Measurements from ENCODE around the gene GNAQ.

The GNAQ gene

GRCh38 chr9:77811832-77812231, 219.8 kb downstream of the GNAQ start:
- H3K4me3 ChIP-seq (ENCODE audit: low read depth, low read length) = no peak overlapping the region
- no peak for TF ChIP-seq CTCF (IDR thresholded peaks at IDR 0.05; ENCODE audit: borderline replicate concordance, insufficient read depth, low read depth, low read length)

GRCh38 chr9:77810637-77811119, 220.9 kb downstream of the GNAQ start:
- H3K4me3 ChIP-seq (ENCODE audit: low read depth, low read length) = no peak overlapping the region
- TF ChIP-seq CTCF (IDR thresholded peaks at IDR 0.05; ENCODE audit: borderline replicate concordance, insufficient read depth, low read depth, low read length) = no peak

- H3K4me3 ChIP-seq (ENCODE audit: low read depth, low read length) = no peak overlapping the region
- no peak for TF ChIP-seq CTCF (IDR thresholded peaks at IDR 0.05; ENCODE audit: borderline replicate concordance, insufficient read depth, low read depth, low read length)
Measured at GRCh38 chr9:77810047-77810446, 221.6 kb downstream of the GNAQ start.

GRCh38 chr9:77809552-77809951, 222.1 kb downstream of the GNAQ start:
- no peak for TF ChIP-seq CTCF (IDR thresholded peaks at IDR 0.05; ENCODE audit: borderline replicate concordance, insufficient read depth, low read depth, low read length)
- no peak overlapping the region for H3K4me3 ChIP-seq (ENCODE audit: low read depth, low read length)

GRCh38 chr9:77808751-77809081, 222.9 kb downstream of the GNAQ start:
- TF ChIP-seq CTCF (IDR thresholded peaks at IDR 0.05; ENCODE audit: borderline replicate concordance, insufficient read depth, low read depth, low read length) = no peak

GRCh38 chr9:77807846-77808750, 223.5 kb downstream of the GNAQ start:
- no peak overlapping the region for H3K4me3 ChIP-seq (ENCODE audit: low read depth, low read length)
- TF ChIP-seq CTCF (IDR thresholded peaks at IDR 0.05; ENCODE audit: borderline replicate concordance, insufficient read depth, low read depth, low read length) = no peak

More at GRCh38 chr9:77808751-77809081, 222.9 kb downstream of the GNAQ start:
- H3K4me3 ChIP-seq (ENCODE audit: low read depth, low read length) = no peak overlapping the region

GRCh38 chr9:77807281-77807683, 224.3 kb downstream of the GNAQ start:
- no peak overlapping the region for H3K4me3 ChIP-seq (ENCODE audit: low read depth, low read length)
- TF ChIP-seq CTCF (IDR thresholded peaks at IDR 0.05; ENCODE audit: borderline replicate concordance, insufficient read depth, low read depth, low read length) = no peak

Measured in GM12875 (cell line).